Progenitor cell of endocrine pancreas (in vitro differentiated cells): Measurements from ENCODE around the gene ZFPM1. TPM values are rescaled to one million over a fixed set of nuclear protein-coding genes. Genes with fewer than 3 reads are reported as not detected.

Source experiments
- DNase-seq: peaks from one replicate; pipeline ENCODE4 v3.0.0; 2021; ENCODE audit warnings: low spot score; ENCODE audit not compliant: unreplicated experiment
- H3K27ac Mint-ChIP-seq: 2 replicates; pipeline ENCODE4 v1.8.0; 2021; ENCODE audit warnings: mild to moderate bottlenecking, moderate library complexity, mixed read lengths
- H3K27me3 Mint-ChIP-seq: 2 replicates; pipeline ENCODE4 v1.8.0; 2021; ENCODE audit warnings: mixed read lengths
- H3K36me3 Mint-ChIP-seq: 2 replicates; pipeline ENCODE4 v1.8.0; 2022; ENCODE audit warnings: mixed read lengths; ENCODE audit not compliant: insufficient read depth
- H3K4me1 Mint-ChIP-seq: 2 replicates; pipeline ENCODE4 v1.8.0; 2021; ENCODE audit warnings: low read depth, mixed read lengths
- H3K4me3 Mint-ChIP-seq: 2 replicates; pipeline ENCODE4 v1.8.0; 2021; ENCODE audit warnings: low read depth, mild to moderate bottlenecking, moderate library complexity, mixed read lengths
- H3K9me3 Mint-ChIP-seq: 2 replicates; pipeline ENCODE4 v1.8.0; 2021; ENCODE audit warnings: low read depth, mixed read lengths
- total RNA-seq: library from RNA; stranded (reverse); gene quantifications from 2 replicates; pipeline ENCODE4 v1.2.1, GENCODE V29; 2021
- TF ChIP-seq, protein P1 (sequence below): fragments of 200-600 bp; sonication (generic); IDR thresholded peaks from one replicate; pipeline ENCODE4 v1.5.0; 2021; ENCODE audit warnings: antibody characterized with exemption, mild to moderate bottlenecking; ENCODE audit not compliant: unreplicated experiment

Gene ZFPM1
- total RNA-seq, 1 donor from 2014 or later = 90.6 TPM

DNA sequence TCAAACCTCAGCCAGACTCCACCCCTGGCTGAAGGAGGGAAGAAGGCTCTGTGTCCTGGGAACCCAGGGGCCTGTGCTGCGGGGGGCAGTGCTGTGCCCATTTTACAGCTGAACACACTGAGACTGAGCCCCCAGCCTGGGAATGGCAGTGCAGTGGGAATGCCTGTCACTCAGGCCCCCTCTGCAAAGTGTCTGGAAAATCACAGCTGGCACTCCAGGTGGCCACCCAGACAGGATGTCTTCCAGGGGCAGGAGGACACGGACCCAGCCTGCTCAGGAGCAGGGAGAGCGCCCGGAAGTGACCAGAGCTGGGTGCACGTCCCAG is 37.7 kb upstream of the ZFPM1 start:
- no peak for DNase-seq
- H3K4me1 Mint-ChIP-seq = no peaks in the 10 kb centered on the region
- H3K4me3 Mint-ChIP-seq = no peak overlapping the region
- TF ChIP-seq, protein P1, sequence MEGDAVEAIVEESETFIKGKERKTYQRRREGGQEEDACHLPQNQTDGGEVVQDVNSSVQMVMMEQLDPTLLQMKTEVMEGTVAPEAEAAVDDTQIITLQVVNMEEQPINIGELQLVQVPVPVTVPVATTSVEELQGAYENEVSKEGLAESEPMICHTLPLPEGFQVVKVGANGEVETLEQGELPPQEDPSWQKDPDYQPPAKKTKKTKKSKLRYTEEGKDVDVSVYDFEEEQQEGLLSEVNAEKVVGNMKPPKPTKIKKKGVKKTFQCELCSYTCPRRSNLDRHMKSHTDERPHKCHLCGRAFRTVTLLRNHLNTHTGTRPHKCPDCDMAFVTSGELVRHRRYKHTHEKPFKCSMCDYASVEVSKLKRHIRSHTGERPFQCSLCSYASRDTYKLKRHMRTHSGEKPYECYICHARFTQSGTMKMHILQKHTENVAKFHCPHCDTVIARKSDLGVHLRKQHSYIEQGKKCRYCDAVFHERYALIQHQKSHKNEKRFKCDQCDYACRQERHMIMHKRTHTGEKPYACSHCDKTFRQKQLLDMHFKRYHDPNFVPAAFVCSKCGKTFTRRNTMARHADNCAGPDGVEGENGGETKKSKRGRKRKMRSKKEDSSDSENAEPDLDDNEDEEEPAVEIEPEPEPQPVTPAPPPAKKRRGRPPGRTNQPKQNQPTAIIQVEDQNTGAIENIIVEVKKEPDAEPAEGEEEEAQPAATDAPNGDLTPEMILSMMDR = no peak
- H3K27ac Mint-ChIP-seq = no peak overlapping the region
- H3K27me3 Mint-ChIP-seq = peaks cover 7% of the 10 kb centered on the region
- no peaks in the 10 kb centered on the region for H3K9me3 Mint-ChIP-seq
- H3K36me3 Mint-ChIP-seq = no peaks in the 10 kb centered on the region

- TF ChIP-seq, protein P1 = no peak
- H3K9me3 Mint-ChIP-seq = no peaks in the 10 kb centered on the region
- H3K4me1 Mint-ChIP-seq = no peaks in the 10 kb centered on the region
- peaks cover 7% of the 10 kb centered on the region for H3K27me3 Mint-ChIP-seq
- DNase-seq = no peak
- H3K4me3 Mint-ChIP-seq = no peak overlapping the region
- no peak overlapping the region for H3K27ac Mint-ChIP-seq
- no peaks in the 10 kb centered on the region for H3K36me3 Mint-ChIP-seq
These were observed 37.3 kb upstream of the ZFPM1 start for GRCh38 chr16:88415713-88416323.

DNA sequence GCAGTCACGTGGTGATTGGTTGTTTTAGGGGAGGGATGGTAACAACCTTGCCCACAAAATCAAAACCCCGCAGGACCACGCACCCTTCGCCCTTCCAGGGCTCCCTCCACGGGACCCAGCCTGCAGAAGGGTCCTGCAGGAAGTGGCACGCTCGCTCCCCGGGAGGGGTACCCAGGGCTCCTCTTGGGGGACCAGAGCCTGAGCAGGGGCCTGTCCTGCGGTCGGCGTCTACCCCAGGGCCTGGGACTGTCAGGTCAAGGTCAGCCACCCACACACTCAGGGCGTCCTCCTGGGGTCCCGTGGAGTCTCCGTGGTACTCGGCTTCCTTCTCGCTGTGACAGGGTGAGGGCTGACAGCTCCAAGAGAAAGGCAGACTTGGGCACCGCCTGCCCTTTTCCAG is 36.4 kb upstream of the ZFPM1 start:
- Mint-ChIP-seq H3K4me3 (no peak overlapping the region), H3K9me3 (no peaks in the 10 kb centered on the region), H3K27ac (no peak overlapping the region), H3K27me3 (peaks cover 7% of the 10 kb centered on the region), H3K4me1 (no peaks in the 10 kb centered on the region), H3K36me3 (no peaks in the 10 kb centered on the region)
- TF ChIP-seq, protein P1 = no peak
- no peak for DNase-seq

GRCh38 chr16:88417684-88418476 is 35.2 kb upstream of the ZFPM1 start:
- TF ChIP-seq, protein P1 = no peak
- peaks cover 7% of the 10 kb centered on the region for H3K27me3 Mint-ChIP-seq
- no peaks in the 10 kb centered on the region for H3K36me3 Mint-ChIP-seq
- DNase-seq = no peak
- no peak overlapping the region for H3K27ac Mint-ChIP-seq
- H3K9me3 Mint-ChIP-seq = no peaks in the 10 kb centered on the region
- H3K4me3 Mint-ChIP-seq = no peak overlapping the region
- H3K4me1 Mint-ChIP-seq = no peaks in the 10 kb centered on the region

- Mint-ChIP-seq H3K27ac (no peak overlapping the region), H3K4me3 (no peak overlapping the region), H3K36me3 (no peaks in the 10 kb centered on the region), H3K27me3 (peaks cover 7% of the 10 kb centered on the region), H3K4me1 (no peaks in the 10 kb centered on the region), H3K9me3 (no peaks in the 10 kb centered on the region)
- TF ChIP-seq, protein P1 = no peak
- no peak for DNase-seq
These were observed 34.2 kb upstream of the ZFPM1 start for GRCh38 chr16:88418869-88419268.
